GM19452 (cell line): Measurements from ENCODE around the gene WNT2B.
"Not testable (repeated sequence)": the region's sequence is repeated elsewhere in the genome, so short reads cannot be mapped to it uniquely, and the experiment has no call there.

Source experiments
- ATAC-seq: cut with Tn5 transposase; IDR thresholded peaks from one replicate; pipeline ENCODE4 v1.9.1; 2021; ENCODE audit not compliant: unreplicated experiment

Gene WNT2B

GRCh38 chr1:112508278-112509004 is at the start of gene WNT2B:
Gene WNT2B, plus strand, starts transcription at chr1:112508965. Its CDS starts 298 bp downstream, at chr1:112509263.
- peak; percentile 63 for ATAC-seq

- no peak for ATAC-seq
Observed at GRCh38 chr1:112460615-112461014, 48.1 kb upstream of the WNT2B start.

- no peak for ATAC-seq
Observed at GRCh38 chr1:112461200-112461871, 47.4 kb upstream of the WNT2B start.

GRCh38 chr1:112462953-112463279 is 45.8 kb upstream of the WNT2B start:
- no peak for ATAC-seq

GRCh38 chr1:112464501-112464900 is 44.3 kb upstream of the WNT2B start:
- no peak for ATAC-seq

- no peak for ATAC-seq
Observed at GRCh38 chr1:112465122-112465521, 43.6 kb upstream of the WNT2B start.

GRCh38 chr1:112466078-112466660 is 42.6 kb upstream of the WNT2B start:
- ATAC-seq = peak; percentile 85

- not testable (repeated sequence) for ATAC-seq
Observed at GRCh38 chr1:112470324-112470723, 38.4 kb upstream of the WNT2B start.

GRCh38 chr1:112470966-112471365 is 37.8 kb upstream of the WNT2B start:
- ATAC-seq = no peak

- no peak for ATAC-seq
Observed at GRCh38 chr1:112472142-112472541, 36.6 kb upstream of the WNT2B start.

- no peak for ATAC-seq
Observed at GRCh38 chr1:112477550-112477949, 31.2 kb upstream of the WNT2B start.

- ATAC-seq = no peak
Observed at GRCh38 chr1:112478314-112478713, 30.5 kb upstream of the WNT2B start.

- not testable (repeated sequence) for ATAC-seq
Observed at GRCh38 chr1:112486063-112486462, 22.7 kb upstream of the WNT2B start.

GRCh38 chr1:112487686-112488085 is 21.1 kb upstream of the WNT2B start:
- ATAC-seq = not testable (repeated sequence)

- no peak for ATAC-seq
Observed at GRCh38 chr1:112488141-112488540, 20.6 kb upstream of the WNT2B start.

GRCh38 chr1:112492076-112492475 is 16.7 kb upstream of the WNT2B start:
- no peak for ATAC-seq

GRCh38 chr1:112493351-112493750 is 15.4 kb upstream of the WNT2B start:
- ATAC-seq = no peak

- ATAC-seq = no peak
Observed at GRCh38 chr1:112496290-112496689, 12.5 kb upstream of the WNT2B start.

- ATAC-seq = peak; percentile 58
Observed at GRCh38 chr1:112501810-112502641, 6.7 kb upstream of the WNT2B start.

- ATAC-seq = no peak
Observed at GRCh38 chr1:112502826-112503225, 5.9 kb upstream of the WNT2B start.

- no peak for ATAC-seq
Observed at GRCh38 chr1:112504001-112504660, 4.6 kb upstream of the WNT2B start.
